ENCODE measurements around the gene GALNT17. TPM values are rescaled to one million over a fixed set of nuclear protein-coding genes. Genes with fewer than 3 reads are reported as not detected.
A peak's percentile ranks its signal among the peaks of the same experiment; 100 is the strongest.

GALNT17 gene
- total and polyA plus RNA-seq, 4 donors, result 2.8 to 10.8 (median 7.4) TPM

DNA sequence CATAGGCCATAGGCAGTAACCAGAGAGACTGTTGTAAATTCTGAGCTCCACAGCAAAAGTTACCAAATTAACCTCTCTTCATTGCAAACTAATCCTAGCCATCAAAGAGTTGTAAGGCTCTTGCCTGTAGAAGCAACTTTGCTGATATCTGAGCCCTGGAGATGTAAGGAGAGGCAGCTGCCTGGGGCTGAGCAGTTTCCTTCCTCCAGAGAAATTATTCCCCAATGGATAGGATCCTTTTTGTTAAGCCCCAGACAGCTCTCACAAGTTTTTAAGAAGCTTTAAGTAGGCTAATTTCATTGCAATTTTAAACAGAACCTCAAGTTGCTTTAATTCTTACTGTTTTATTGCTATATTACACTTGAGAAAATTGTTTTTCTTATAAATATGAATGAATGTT lies 211.1 kb downstream of the GALNT17 start:
- no peak for ATAC-seq (ENCODE audit: insufficient read depth, low FRiP score)
- Histone ChIP-seq H3K9me3 (ENCODE audit: control insufficient read depth in 4 of 4, insufficient read depth in 3 of 4, low read length in 3 of 4) (no peaks in the 10 kb centered on the region), H3K4me3 (no peak overlapping the region), H3K27ac (ENCODE audit: low read depth in 1 of 2, low read length in 1 of 2) (no peak overlapping the region), H3K27me3 (ENCODE audit: control insufficient read depth in 3 of 3, insufficient read depth in 3 of 3, low read length in 2 of 3) (no peaks in the 10 kb centered on the region), H3K9ac (ENCODE audit: insufficient read depth in 1 of 2, low read length in 2 of 2) (no peak overlapping the region), H3K4me1 (ENCODE audit: control insufficient read depth in 5 of 5, insufficient read depth in 5 of 5, low read length in 5 of 5) (no peaks in the 10 kb centered on the region), H3K36me3 (ENCODE audit: control insufficient read depth in 4 of 4, insufficient read depth in 4 of 4, low read length in 4 of 4) (no peaks in the 10 kb centered on the region)
- TF ChIP-seq, protein P1, sequence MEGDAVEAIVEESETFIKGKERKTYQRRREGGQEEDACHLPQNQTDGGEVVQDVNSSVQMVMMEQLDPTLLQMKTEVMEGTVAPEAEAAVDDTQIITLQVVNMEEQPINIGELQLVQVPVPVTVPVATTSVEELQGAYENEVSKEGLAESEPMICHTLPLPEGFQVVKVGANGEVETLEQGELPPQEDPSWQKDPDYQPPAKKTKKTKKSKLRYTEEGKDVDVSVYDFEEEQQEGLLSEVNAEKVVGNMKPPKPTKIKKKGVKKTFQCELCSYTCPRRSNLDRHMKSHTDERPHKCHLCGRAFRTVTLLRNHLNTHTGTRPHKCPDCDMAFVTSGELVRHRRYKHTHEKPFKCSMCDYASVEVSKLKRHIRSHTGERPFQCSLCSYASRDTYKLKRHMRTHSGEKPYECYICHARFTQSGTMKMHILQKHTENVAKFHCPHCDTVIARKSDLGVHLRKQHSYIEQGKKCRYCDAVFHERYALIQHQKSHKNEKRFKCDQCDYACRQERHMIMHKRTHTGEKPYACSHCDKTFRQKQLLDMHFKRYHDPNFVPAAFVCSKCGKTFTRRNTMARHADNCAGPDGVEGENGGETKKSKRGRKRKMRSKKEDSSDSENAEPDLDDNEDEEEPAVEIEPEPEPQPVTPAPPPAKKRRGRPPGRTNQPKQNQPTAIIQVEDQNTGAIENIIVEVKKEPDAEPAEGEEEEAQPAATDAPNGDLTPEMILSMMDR (IDR thresholded peaks at IDR 0.05; ENCODE audit: control extremely low read depth, extremely low read depth), result no peak
- no peak for DNase-seq

DNA sequence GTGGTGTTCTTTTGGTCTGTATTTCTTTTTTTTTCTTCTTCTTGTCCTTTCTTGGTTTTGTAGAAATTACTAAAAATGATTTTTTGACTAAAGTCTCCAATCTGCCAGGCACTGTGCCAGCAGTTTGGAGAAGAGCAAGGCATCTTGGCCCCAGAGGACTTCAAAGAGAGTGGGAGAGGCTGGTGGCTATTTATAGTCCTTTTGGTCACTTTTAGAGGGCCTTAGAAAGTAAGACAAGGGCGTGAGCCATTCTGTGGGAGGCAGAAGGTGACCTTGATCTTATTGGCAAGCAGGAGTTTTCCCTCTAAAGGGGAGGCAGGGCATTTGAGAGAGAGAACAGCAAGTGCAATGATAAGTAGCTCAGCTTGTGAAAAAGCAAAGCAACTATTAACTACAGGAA lies 211.9 kb downstream of the GALNT17 start:
- no peaks in the 10 kb centered on the region for H3K27me3 ChIP-seq (ENCODE audit: control insufficient read depth in 3 of 3, insufficient read depth in 3 of 3, low read length in 2 of 3)
- H3K9me3 ChIP-seq (ENCODE audit: control insufficient read depth in 4 of 4, insufficient read depth in 3 of 4, low read length in 3 of 4), result no peaks in the 10 kb centered on the region
- TF ChIP-seq, protein P1 (IDR thresholded peaks at IDR 0.05; ENCODE audit: control extremely low read depth, extremely low read depth), result no peak
- DNase-seq, result no peak
- H3K4me1 ChIP-seq (ENCODE audit: control insufficient read depth in 5 of 5, insufficient read depth in 5 of 5, low read length in 5 of 5), result peaks cover 0 to 4% (median 0%) of the 10 kb centered on the region in 5 donors
- no peak overlapping the region for H3K4me3 ChIP-seq
- H3K36me3 ChIP-seq (ENCODE audit: control insufficient read depth in 4 of 4, insufficient read depth in 4 of 4, low read length in 4 of 4), result no peaks in the 10 kb centered on the region
- peak overlapping the region in 1 of 2 donors; percentile 51 for H3K27ac ChIP-seq (ENCODE audit: low read depth in 1 of 2, low read length in 1 of 2)
- 38 to 61% methylated on average over 1 of the region's 1 CpG for whole genome bisulfite sequencing, 2 donors
- no peak overlapping the region for H3K9ac ChIP-seq (ENCODE audit: insufficient read depth in 1 of 2, low read length in 2 of 2)
- ATAC-seq (ENCODE audit: insufficient read depth, low FRiP score), result no peak

DNA sequence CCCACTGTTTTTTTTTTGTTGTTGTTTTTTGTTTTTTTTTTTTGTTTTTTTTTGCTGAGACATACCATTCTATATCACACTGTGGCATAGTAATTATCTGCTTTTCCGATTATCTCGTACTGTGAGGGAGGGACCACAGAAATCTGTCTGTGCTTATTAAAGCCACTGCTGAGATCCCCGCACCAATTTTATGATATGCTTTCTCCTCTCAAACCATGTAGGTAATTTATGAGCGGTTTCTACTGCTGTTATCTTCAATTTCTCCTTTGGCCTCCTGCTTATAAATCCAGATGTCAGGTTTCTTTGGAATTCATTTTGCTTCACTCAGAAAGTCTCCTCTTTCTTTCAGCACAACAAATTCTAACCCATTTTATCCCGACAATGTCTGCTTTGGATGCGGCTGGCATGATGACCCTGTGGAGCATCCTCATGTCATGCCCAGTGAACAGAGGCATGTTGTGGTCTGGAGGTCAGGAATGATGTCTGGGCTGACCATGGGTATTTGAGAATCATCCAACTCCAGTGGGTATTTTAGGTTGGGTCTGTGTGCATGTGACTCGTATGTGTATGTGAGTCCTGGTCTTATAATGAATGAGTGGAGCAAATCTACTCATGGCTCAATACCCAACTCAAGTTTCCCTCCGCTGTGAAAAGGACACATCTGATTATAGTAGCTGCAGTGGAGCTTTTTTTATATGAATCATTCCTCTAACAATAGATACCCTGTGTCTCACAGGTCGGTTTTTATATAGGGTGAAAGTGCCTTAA lies 213.4 kb downstream of the GALNT17 start:
- 78 to 89% methylated on average over 9 of the region's 9 CpGs for WGBS, 2 donors
- Histone ChIP-seq H3K27ac (ENCODE audit: low read depth in 1 of 2, low read length in 1 of 2) (no peak overlapping the region), H3K4me3 (no peak overlapping the region), H3K4me1 (ENCODE audit: control insufficient read depth in 5 of 5, insufficient read depth in 5 of 5, low read length in 5 of 5) (peaks cover 0 to 13% (median 2%) of the 10 kb centered on the region in 5 donors), H3K36me3 (ENCODE audit: control insufficient read depth in 4 of 4, insufficient read depth in 4 of 4, low read length in 4 of 4) (no peaks in the 10 kb centered on the region), H3K27me3 (ENCODE audit: control insufficient read depth in 3 of 3, insufficient read depth in 3 of 3, low read length in 2 of 3) (no peaks in the 10 kb centered on the region), H3K9ac (ENCODE audit: insufficient read depth in 1 of 2, low read length in 2 of 2) (no peak overlapping the region), H3K9me3 (ENCODE audit: control insufficient read depth in 4 of 4, insufficient read depth in 3 of 4, low read length in 3 of 4) (no peaks in the 10 kb centered on the region)
- no peak for DNase-seq
- no peak for ATAC-seq (ENCODE audit: insufficient read depth, low FRiP score)
- TF ChIP-seq, protein P1 (IDR thresholded peaks at IDR 0.05; ENCODE audit: control extremely low read depth, extremely low read depth), result no peak

Measured in lung (tissue), 12 donors.